ENCODE results near the gene ABHD4. TPM values are rescaled to one million over a fixed set of nuclear protein-coding genes. Genes with fewer than 3 reads are reported as not detected.

The ABHD4 gene
- total RNA-seq, 1 donor from 2014 or later, result 11.6 TPM

GRCh38 chr14:22596354-22596879, 1.7 kb upstream of the ABHD4 start:
- H3K36me3 Mint-ChIP-seq (ENCODE audit: low read depth), result no peaks in the 10 kb centered on the region
- H3K4me1 Mint-ChIP-seq, result peaks cover 23% of the 10 kb centered on the region
- H3K27me3 Mint-ChIP-seq (ENCODE audit: low read depth), result peaks cover 58% of the 10 kb centered on the region
- no peak for DNase-seq (ENCODE audit: low read depth, low spot score)
- TF ChIP-seq, protein P1, sequence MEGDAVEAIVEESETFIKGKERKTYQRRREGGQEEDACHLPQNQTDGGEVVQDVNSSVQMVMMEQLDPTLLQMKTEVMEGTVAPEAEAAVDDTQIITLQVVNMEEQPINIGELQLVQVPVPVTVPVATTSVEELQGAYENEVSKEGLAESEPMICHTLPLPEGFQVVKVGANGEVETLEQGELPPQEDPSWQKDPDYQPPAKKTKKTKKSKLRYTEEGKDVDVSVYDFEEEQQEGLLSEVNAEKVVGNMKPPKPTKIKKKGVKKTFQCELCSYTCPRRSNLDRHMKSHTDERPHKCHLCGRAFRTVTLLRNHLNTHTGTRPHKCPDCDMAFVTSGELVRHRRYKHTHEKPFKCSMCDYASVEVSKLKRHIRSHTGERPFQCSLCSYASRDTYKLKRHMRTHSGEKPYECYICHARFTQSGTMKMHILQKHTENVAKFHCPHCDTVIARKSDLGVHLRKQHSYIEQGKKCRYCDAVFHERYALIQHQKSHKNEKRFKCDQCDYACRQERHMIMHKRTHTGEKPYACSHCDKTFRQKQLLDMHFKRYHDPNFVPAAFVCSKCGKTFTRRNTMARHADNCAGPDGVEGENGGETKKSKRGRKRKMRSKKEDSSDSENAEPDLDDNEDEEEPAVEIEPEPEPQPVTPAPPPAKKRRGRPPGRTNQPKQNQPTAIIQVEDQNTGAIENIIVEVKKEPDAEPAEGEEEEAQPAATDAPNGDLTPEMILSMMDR (conservative IDR thresholded peaks at IDR 0.05), result no peak
- no peaks in the 10 kb centered on the region for H3K9me3 Mint-ChIP-seq
- peak overlapping the region; percentile 35 for H3K4me3 Mint-ChIP-seq
- H3K27ac Mint-ChIP-seq (ENCODE audit: unreplicated experiment), result no peak overlapping the region

GRCh38 chr14:22597265-22597664, 835 bp upstream of the ABHD4 start:
- Mint-ChIP-seq H3K36me3 (ENCODE audit: low read depth) (no peaks in the 10 kb centered on the region), H3K4me3 (peak overlapping the region; percentile 97), H3K4me1 (peaks cover 23% of the 10 kb centered on the region), H3K27me3 (ENCODE audit: low read depth) (peaks cover 52% of the 10 kb centered on the region), H3K9me3 (no peaks in the 10 kb centered on the region), H3K27ac (ENCODE audit: unreplicated experiment) (no peak overlapping the region)
- TF ChIP-seq, protein P1 (conservative IDR thresholded peaks at IDR 0.05), result no peak
- DNase-seq (ENCODE audit: low read depth, low spot score), result no peak

DNA sequence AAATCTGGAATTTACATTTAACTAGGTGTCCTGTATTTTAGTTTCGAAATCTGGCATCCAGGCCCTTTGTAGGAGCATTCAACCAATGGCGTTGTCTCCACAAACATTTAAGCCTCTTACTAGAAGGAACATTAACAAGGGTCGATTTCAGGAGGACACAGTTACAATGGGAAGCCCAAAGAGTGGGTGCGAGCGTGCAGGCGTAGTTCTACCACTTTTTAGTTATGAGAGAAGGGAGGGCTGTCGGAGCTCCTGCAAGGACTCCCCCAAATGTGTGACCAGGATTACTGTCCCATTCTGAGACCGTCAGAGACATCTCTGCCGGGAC, 365 bp upstream of the ABHD4 start:
- TF ChIP-seq, protein P1 (conservative IDR thresholded peaks at IDR 0.05), result no peak
- peaks cover 23% of the 10 kb centered on the region for H3K4me1 Mint-ChIP-seq
- no peaks in the 10 kb centered on the region for H3K9me3 Mint-ChIP-seq
- H3K36me3 Mint-ChIP-seq (ENCODE audit: low read depth), result no peaks in the 10 kb centered on the region
- DNase-seq (ENCODE audit: low read depth, low spot score), result no peak
- peak overlapping the region; percentile 97 for H3K4me3 Mint-ChIP-seq
- H3K27me3 Mint-ChIP-seq (ENCODE audit: low read depth), result peaks cover 48% of the 10 kb centered on the region
- no peak overlapping the region for H3K27ac Mint-ChIP-seq (ENCODE audit: unreplicated experiment)

GRCh38 chr14:22598896-22599244, 770 bp downstream of the ABHD4 start:
- peaks cover 3% of the 10 kb centered on the region for H3K36me3 Mint-ChIP-seq (ENCODE audit: low read depth)
- H3K27ac Mint-ChIP-seq (ENCODE audit: unreplicated experiment), result peak overlapping the region; percentile 91
- H3K27me3 Mint-ChIP-seq (ENCODE audit: low read depth), result peaks cover 36% of the 10 kb centered on the region
- peaks cover 23% of the 10 kb centered on the region for H3K4me1 Mint-ChIP-seq
- TF ChIP-seq, protein P1 (conservative IDR thresholded peaks at IDR 0.05), result no peak
- DNase-seq (ENCODE audit: low read depth, low spot score), result no peak
- H3K4me3 Mint-ChIP-seq, result peak overlapping the region; percentile 97
- no peaks in the 10 kb centered on the region for H3K9me3 Mint-ChIP-seq

DNA sequence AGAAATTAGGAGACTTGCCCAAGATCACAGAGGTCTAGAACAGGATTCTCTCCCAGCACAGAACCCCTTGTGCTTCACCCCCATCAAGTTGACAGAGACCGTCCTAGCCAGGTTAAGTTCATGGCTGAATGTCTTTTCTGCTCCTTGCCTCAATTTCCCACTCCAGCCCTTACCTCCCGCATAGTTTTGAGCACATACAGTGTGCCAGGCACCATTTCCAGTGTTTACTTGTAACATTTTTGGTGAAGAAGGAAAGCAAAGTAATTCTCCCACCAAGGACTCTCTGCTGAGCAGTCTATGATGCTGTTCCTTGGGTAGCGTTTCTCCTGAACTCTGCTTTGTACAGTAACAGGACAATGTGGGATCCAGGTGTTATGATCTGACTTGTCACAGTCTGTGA, 1.2 kb downstream of the ABHD4 start:
- Mint-ChIP-seq H3K4me1 (peaks cover 23% of the 10 kb centered on the region), H3K36me3 (ENCODE audit: low read depth) (peaks cover 4% of the 10 kb centered on the region), H3K27ac (ENCODE audit: unreplicated experiment) (no peak overlapping the region), H3K4me3 (peak overlapping the region; percentile 97), H3K27me3 (ENCODE audit: low read depth) (peaks cover 32% of the 10 kb centered on the region), H3K9me3 (no peaks in the 10 kb centered on the region)
- no peak for DNase-seq (ENCODE audit: low read depth, low spot score)
- TF ChIP-seq, protein P1 (conservative IDR thresholded peaks at IDR 0.05), result no peak

DNA sequence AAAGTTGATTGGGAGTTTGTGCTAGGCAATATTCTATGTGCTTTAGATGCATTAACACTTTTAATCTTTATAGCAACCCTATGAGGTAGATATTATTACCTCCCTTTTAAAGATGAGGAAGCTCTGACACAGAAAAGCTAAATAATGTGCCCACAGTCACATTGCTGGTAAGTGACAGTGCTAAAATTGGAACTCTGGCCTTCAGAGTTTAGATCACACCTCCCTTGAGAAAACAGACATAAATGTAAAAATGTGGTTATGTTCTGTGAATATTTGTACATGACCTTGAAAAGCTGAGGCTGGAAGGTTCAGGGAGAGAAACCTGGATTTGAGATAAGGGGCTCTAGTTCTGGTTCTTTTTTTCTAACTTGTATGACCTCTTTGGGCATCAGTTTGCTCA, 1.9 kb downstream of the ABHD4 start:
- no peaks in the 10 kb centered on the region for H3K9me3 Mint-ChIP-seq
- H3K27ac Mint-ChIP-seq (ENCODE audit: unreplicated experiment), result peak overlapping the region; percentile 19
- TF ChIP-seq, protein P1 (conservative IDR thresholded peaks at IDR 0.05), result no peak
- peak overlapping the region; percentile 97 for H3K4me3 Mint-ChIP-seq
- peaks cover 4% of the 10 kb centered on the region for H3K36me3 Mint-ChIP-seq (ENCODE audit: low read depth)
- no peak for DNase-seq (ENCODE audit: low read depth, low spot score)
- H3K4me1 Mint-ChIP-seq, result peaks cover 23% of the 10 kb centered on the region
- H3K27me3 Mint-ChIP-seq (ENCODE audit: low read depth), result peaks cover 25% of the 10 kb centered on the region
